HG02763 (cell line): ENCODE measurements around the gene GATB.

Experiments
- ATAC-seq: cut with Tn5 transposase; IDR thresholded peaks from one replicate; pipeline ENCODE4 v1.9.1; 2021; ENCODE audit warnings: mild to moderate bottlenecking, moderate library complexity; ENCODE audit not compliant: unreplicated experiment

Gene GATB

GRCh38 chr4:151786158-151786495 lies 25.3 kb upstream of the GATB start:
- ATAC-seq, result no peak

DNA sequence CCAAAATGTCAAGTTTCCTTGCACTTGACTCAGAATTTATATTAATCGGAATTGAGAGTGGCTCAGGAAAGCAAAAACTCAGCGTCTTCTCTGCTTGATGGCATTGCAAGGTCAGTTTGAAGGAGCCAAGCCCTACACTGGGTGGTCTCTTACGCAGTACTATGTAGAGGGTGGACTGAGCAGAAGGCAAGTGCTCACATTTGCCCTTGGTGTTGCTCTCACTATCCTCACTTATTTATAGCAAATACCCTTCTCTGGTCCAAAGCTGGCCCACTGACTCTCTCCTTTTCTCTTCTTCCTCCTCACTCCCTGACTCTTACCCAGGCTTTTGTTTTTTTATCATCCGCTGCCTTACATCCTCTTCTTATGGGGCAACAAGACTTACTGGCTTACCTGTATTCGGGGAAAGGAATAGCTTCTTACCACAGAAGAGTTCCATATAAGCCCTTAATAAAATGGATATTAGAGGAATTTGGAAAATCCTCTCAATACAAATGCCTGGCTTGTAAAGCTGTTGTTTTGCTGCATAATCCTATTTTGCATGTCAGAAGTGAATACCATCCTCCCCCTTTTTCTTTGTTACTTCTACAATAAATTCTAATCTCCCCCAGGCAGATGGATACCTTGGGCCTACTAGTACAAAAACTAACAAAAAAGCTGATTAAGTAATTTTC lies 24.8 kb upstream of the GATB start:
- ATAC-seq, result no peak

GRCh38 chr4:151784706-151785105 lies 23.9 kb upstream of the GATB start:
- no peak for ATAC-seq

GRCh38 chr4:151783867-151784266 lies 23.1 kb upstream of the GATB start:
- ATAC-seq, result no peak

GRCh38 chr4:151782296-151782695 lies 21.5 kb upstream of the GATB start:
- no peak for ATAC-seq

- ATAC-seq, result no peak
These were observed 20.2 kb upstream of the GATB start for GRCh38 chr4:151781026-151781425.

DNA sequence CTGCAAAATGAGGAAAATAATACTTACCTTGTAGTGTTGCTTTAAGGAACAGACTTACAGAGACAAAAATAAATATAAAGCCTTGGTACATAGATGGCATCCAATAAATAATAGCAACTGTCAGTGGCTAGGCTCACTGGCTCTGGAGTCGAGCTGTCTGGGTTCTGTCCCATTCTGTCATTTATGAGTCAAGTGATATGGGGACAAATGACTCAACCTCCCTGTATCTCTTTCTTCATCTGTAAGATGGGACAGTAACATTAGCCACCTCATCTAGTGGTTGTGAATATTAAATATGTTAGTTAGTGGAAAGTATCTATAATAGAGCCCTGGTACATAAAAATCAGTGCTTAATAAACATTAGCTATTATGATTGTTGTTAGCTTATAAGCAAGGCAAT lies 16.7 kb upstream of the GATB start:
- no peak for ATAC-seq

GRCh38 chr4:151774324-151774723 lies 13.5 kb upstream of the GATB start:
- no peak for ATAC-seq

DNA sequence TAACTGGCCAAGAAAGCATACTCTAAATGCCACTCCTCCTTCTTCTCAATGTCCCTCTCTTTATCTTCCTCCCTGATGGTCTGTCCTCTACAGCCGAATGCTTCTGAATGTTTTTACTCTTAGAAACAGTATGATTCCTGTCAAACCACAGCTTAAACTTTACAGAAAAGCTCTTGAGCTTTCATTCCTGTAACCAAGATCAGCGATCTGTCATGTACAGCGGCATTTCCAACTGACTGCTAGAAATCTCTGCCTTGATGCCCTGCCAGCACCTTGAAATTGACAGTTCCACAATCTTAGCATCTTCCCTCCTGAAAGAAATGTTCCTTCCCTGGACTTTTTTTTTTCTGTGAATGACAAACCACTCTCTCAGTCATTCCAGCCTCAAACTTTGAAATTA lies 11.5 kb upstream of the GATB start:
- no peak for ATAC-seq

GRCh38 chr4:151771664-151772063 lies 10.9 kb upstream of the GATB start:
- no peak for ATAC-seq

GRCh38 chr4:151770154-151770553 lies 9.3 kb upstream of the GATB start:
- ATAC-seq, result no peak

GRCh38 chr4:151768835-151769234 lies 8.0 kb upstream of the GATB start:
- no peak for ATAC-seq

- ATAC-seq, result no peak
These were observed 5.9 kb upstream of the GATB start for GRCh38 chr4:151766691-151767090.

DNA sequence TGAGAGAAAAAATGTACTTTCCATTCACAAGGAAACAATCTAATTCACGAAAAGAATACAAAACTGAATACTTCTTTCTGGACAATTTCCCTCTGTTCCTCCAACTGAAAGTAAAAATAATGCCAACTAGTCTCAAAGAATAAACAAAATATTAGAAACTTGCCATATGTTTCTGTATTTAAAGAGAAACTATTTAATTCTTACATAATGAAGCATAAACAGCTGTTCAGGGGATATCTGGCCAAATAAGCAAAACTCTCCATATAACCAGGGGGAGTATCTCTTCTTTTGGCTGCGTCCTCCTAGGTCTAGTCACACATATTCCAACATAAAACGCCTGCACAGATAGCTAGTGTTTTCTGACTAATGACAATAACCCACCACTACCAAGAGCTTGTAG lies 805 bp downstream of the GATB start:
- ATAC-seq, result no peak

DNA sequence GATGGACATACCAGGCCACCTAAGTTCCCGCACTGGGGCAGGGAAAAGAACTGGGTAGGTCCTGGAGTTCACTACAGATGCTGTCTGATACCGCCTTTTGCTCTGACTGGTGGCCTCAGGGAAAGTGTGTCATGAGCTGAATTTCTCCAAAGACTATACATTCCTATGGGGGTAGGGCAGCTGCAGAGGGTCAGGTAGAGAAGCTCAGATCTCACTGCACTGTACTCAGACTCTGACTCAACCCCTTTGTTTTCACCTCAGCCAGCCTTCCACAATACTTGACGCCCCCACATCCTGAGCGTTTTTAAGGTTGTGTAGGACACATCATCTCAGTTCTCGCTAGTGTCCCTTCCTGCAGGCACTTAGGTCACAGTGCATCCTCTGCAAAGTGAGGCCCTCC lies 7.8 kb downstream of the GATB start:
- ATAC-seq, result no peak

GRCh38 chr4:151750156-151750555 lies 10.7 kb downstream of the GATB start:
- no peak for ATAC-seq

DNA sequence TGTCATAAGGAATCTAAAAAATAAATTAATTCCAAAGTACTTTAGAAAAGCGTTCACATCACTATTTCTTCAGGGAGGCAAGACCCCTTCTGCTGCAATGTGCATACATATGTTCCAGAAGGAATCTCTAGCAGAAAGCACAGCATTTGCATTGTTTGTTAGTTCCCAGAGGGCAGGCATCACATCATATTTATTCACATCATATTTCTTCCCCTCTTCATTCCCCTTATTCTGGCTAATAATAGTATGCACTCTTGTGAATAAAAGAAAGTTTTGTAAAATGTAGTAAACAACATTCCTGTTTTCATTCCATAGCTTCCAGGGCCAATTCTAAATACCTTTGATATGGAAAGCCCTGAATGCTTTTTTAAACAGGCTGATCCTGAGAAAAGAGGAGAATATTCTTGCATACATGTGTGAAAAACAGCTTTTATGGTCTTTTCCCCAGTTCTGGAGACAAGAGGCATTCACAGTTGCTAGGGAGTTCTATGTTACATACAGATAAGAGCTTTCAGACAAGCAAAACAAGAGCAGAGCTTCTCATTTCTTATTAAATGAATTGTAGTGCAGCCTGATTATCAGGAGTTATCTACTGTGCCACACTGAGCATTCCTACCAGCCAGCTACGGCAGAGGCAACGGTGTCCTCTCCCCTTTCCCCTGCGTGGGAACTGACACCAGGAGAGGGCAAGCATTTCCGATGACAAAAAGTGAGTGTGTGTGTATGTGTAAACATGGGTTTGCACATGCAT lies 15.2 kb downstream of the GATB start:
- ATAC-seq, result no peak

DNA sequence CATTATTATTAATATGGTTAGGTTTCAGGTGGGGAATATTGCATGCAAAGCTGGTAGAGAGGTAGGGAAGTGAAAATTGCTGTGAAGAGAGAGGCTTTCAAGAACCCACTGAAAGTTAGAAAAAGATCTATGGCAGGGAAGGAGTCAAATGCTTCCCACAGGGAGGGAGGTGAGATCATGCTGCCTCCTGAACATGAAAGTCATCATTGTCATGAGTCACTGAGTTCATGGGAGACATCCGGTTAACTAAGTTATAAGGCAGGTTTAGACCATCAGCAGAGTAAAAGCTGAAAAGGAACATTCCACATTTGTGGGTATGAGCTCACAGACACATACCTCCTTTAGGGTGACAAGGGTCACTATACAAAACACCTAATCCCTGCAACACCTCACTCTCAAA lies 16.2 kb downstream of the GATB start:
- ATAC-seq, result no peak

GRCh38 chr4:151743894-151744293 lies 16.9 kb downstream of the GATB start:
- no peak for ATAC-seq

DNA sequence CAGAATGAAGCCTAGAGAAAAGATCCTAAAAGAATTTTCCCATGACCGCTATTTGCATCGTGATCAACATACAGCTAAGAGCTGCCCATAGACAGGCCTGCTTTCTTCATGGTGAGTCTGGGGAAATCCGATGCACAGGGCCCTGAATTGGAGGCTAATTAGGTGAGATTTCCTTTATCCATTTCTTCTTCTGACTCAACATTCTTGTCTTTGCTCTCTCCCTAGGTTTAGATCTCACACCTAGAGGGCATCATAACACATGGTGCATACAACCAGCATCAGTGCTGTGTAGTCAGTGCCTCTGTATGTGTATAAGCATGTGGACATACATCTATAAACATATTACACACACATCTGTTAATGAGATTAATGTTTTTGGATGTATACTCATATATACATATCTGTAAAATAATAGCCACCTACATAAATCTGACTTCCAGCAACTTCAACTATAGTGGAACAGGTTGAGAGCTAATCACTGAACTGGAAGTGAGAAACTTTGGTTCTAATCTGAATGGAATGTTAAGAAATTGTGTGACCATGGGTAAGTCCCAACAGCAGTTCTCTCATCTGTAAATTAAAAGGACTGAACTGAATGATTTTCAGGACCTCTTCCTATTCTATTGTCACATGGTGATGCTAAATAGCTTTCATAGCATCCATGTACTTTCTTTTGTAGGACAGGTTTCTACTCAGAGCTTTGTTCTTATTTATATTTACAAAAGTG lies 17.5 kb downstream of the GATB start:
- ATAC-seq, result no peak

DNA sequence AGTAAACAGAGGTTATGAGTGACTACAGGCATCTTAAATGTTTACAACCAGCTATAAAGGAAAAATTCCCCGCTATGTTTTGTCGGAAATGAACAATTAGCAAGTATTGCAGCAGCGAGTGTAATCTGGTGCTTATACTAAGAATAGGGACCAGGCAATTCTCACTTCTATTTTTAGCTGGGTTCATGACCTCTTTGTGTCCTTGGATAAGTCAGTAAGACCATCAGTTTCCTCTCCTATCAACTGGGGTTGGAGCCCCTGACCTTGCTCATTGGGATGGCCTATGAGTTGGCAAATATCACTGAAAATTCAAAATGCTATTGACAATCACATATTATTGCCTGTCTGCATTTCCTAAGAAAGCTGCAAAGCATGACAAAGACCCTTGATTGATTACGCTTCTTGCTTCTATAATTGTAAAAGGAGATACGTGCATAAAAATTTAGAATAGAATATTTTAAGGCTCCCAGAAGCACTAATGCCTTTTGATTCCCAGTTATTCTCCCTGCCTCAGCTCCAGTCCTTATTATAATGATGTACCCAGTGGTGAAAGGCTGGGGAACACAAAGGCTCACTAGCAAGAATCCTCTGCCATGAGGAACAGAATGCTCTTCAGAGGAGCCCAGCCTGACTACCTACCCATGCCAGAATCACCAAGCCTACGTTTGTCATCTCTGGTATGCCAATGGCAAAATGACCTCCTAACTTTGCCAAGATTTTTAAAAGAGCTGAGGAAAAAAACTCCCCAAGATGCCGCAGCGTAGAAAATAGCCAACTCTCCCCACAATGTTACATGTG lies 21.9 kb downstream of the GATB start:
- ATAC-seq, result no peak
